K562 (cell line): ENCODE results near the gene TNFAIP3. TPM values are rescaled to one million over a fixed set of nuclear protein-coding genes. Genes with fewer than 3 reads are reported as not detected.

Experiments
- CREB1 ChIP-seq, 2 experiments: sonication (generic) in 1 of 2; formaldehyde crosslinking in 1 of 2; IDR thresholded peaks; 2 replicates each; pipeline versions ENCODE4 v1.6.1 to v1.8.0; 2012 to 2022; ENCODE audit warnings: inconsistent platforms in 1 of 2, mild to moderate bottlenecking in 1 of 2, missing genetic modification reagents in 1 of 2, moderate library complexity in 1 of 2
- DNMT1 ChIP-seq: fragments of 450-650 bp; IDR thresholded peaks from 2 replicates; pipeline ENCODE4 v1.6.1; 2016; ENCODE audit warnings: antibody characterized with exemption, mild to moderate bottlenecking
- GABPA ChIP-seq: fragments of 200-800 bp; sonication (Bioruptor generic); conservative IDR thresholded peaks from 2 replicates; pipeline ENCODE4 v1.6.1; 2016; ENCODE audit warnings: low read depth, missing genetic modification characterization, missing compliant biosample characterization
- JUNB ChIP-seq: fragments of 450-650 bp; formaldehyde crosslinking; conservative IDR thresholded peaks from 2 replicates; pipeline ENCODE4 v1.4.0; 2020; ENCODE audit warnings: mild to moderate bottlenecking
- MAZ ChIP-seq, 2 experiments: fragments of 450-650 bp in 1 of 2; sonication (generic) in 1 of 2; formaldehyde crosslinking; IDR thresholded peaks in 1 of 2; conservative IDR thresholded peaks in 1 of 2; 2 replicates each; pipeline versions ENCODE4 v1.4.0 to v1.5.0; 2020; ENCODE audit warnings: mild to moderate bottlenecking in 1 of 2, missing genetic modification reagents in 1 of 2
- PCBP2 ChIP-seq: fragments of 200-400 bp; formaldehyde crosslinking; IDR thresholded peaks from 2 replicates; pipeline ENCODE4 v1.6.1; 2018; ENCODE audit warnings: low read length, low read depth, mild to moderate bottlenecking, moderate library complexity; ENCODE audit not compliant: poor library complexity, severe bottlenecking
- REST ChIP-seq, 2 experiments: fragments of 450-650 bp; formaldehyde crosslinking in 1 of 2; IDR thresholded peaks; 2 replicates each; pipeline versions ENCODE4 v1.4.0 to v1.6.1; 2014 to 2020; ENCODE audit warnings: mild to moderate bottlenecking in 2 of 2, borderline replicate concordance in 1 of 2, low read depth in 1 of 2
- SIX5 ChIP-seq, 2 experiments: IDR thresholded peaks; 2 replicates each; pipeline ENCODE4 v1.6.1; 2011; ENCODE audit warnings: low read length in 2 of 2, borderline replicate concordance in 1 of 2, low read depth in 1 of 2, mild to moderate bottlenecking in 1 of 2, moderate library complexity in 1 of 2; ENCODE audit not compliant: insufficient read depth in 1 of 2
- TEAD4 ChIP-seq, 2 experiments: sonication (generic) in 1 of 2; formaldehyde crosslinking in 1 of 2; IDR thresholded peaks; 2 replicates each; pipeline versions ENCODE4 v1.6.1 to v1.8.0; 2012 to 2022; ENCODE audit warnings: borderline replicate concordance in 1 of 2, inconsistent platforms in 1 of 2, low read length in 1 of 2, mild to moderate bottlenecking in 1 of 2, missing genetic modification reagents in 1 of 2
- TFAM ChIP-seq: fragments of 250-450 bp; sonication (Bioruptor Pico); conservative IDR thresholded peaks from 2 replicates; pipeline ENCODE4 v1.5.0; 2021; ENCODE audit warnings: mild to moderate bottlenecking, moderate library complexity
- USF2 ChIP-seq: sonication (generic); formaldehyde crosslinking; IDR thresholded peaks from 2 replicates; pipeline ENCODE4 v1.5.0; 2020; ENCODE audit warnings: missing genetic modification reagents
- ZNF347 ChIP-seq: fragments of 450-650 bp; formaldehyde crosslinking; IDR thresholded peaks from 2 replicates; pipeline ENCODE4 v1.4.0; 2020; ENCODE audit warnings: low read depth, mild to moderate bottlenecking, moderate library complexity
- ZNF696 ChIP-seq: fragments of 250-450 bp; sonication (Bioruptor Pico); conservative IDR thresholded peaks from 2 replicates; pipeline ENCODE4 v1.4.0; 2020; ENCODE audit warnings: mild to moderate bottlenecking, moderate library complexity
- ZZZ3 ChIP-seq: fragments of 450-650 bp; IDR thresholded peaks from 2 replicates; pipeline ENCODE4 v1.6.1; 2016; ENCODE audit warnings: antibody characterized with exemption, mild to moderate bottlenecking, moderate library complexity
- polyA plus RNA-seq, 8 experiments: library from polyadenylated mRNA; depleted of rRNA in 4 of 8; stranded (reverse) in 5 of 8; unstranded in 3 of 8; fragments of >200 nt; fragmentation: Nextera tagmentation in 2 of 8; fragmentation: Illumina TruSeq in 1 of 8; extraction: Ambion mirVana in 2 of 8; extraction: Trizol in 1 of 8; gene quantifications; 2 replicates each; pipeline versions ENCODE4 v1.2.1 to v1.2.3, GENCODE V29; 2011 to 2014; ENCODE audit warnings: inconsistent platforms in 1 of 8, missing spikeins in 1 of 8
- total RNA-seq, 7 experiments: library from RNA; depleted of rRNA in 6 of 7; stranded (reverse); fragments of >200 nt in 6 of 7; fragmentation: Illumina TruSeq in 2 of 7; extraction: Trizol in 2 of 7; gene quantifications; 2 replicates each; pipeline versions ENCODE4 v1.2.1 to v1.2.3, GENCODE V29; 2011 to 2021; ENCODE audit warnings: low replicate concordance in 1 of 7

The TNFAIP3 gene
- total and polyA plus RNA-seq, 9 of the 15 experiments (the other 6 are each of a cell fraction or from before 2014, with no cell fraction given), result 0.79 to 17.0 (median 6.4) TPM

GRCh38 chr6:137919837-137920730, 53.0 kb downstream of the TNFAIP3 start (continued):
- TF ChIP-seq SIX5 (IDR thresholded peaks at IDR 0.05; ENCODE audit: borderline replicate concordance in 1 of 2, insufficient read depth in 1 of 2, low read depth in 1 of 2, low read length in 2 of 2) (no peak), TFAM (no peak), ZZZ3 (no peak), CREB1 (IDR thresholded peaks at IDR 0.05) (no peak), CREB1 (CRISPR knock-in tag; IDR thresholded peaks at IDR 0.05) (no peak), PCBP2 (no peak), JUNB (no peak), TEAD4 (IDR thresholded peaks at IDR 0.05; ENCODE audit: low read length) (peak; percentile 82), TEAD4 (CRISPR knock-in tag; IDR thresholded peaks at IDR 0.05; ENCODE audit: borderline replicate concordance) (no peak), MAZ (CRISPR knock-in tag; conservative IDR thresholded peaks at IDR 0.05 in 1 of 2, IDR thresholded peaks at IDR 0.05 in 1 of 2) (no peak), USF2 (CRISPR knock-in tag) (no peak), DNMT1 (no peak), ZNF696 (CRISPR knock-in tag) (no peak), ZNF347 (no peak), GABPA (tag) (peak; percentile 1; the same call in 1 of the 2 replicates), REST (IDR thresholded peaks at IDR 0.05; ENCODE audit: borderline replicate concordance) (no peak), REST (CRISPR knock-in tag; IDR thresholded peaks at IDR 0.05; ENCODE audit: low read depth) (no peak)
